ENCODE results near the gene SMAD9.

DNA sequence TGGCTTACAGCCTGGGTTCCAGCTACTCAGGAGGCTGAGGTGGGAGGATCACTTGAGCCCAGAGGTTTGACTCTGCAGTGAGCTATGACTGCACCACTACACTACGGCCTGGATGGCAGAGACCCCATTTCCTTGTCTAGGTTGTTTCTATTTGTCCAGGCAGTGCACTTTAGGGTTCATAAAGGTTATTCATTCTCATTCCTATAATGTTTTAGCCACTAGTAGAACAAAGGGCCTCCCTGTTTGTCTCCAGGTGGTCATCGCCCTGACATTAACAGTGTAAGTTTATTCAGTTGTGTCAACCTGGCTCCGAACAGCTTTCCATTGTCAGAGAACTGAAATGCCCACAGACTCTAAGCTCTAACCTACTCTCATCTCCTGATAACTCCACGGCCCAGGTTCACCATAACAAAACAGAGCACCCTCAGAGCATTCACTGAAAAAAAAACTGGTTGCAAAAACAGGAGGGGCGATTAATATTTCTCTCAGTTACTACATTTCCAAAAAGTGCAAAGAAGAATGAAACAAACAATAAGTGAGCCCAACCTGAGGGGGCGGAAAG lies 37.1 kb downstream of the SMAD9 start:
- TF ChIP-seq CTCF (conservative IDR thresholded peaks at IDR 0.05; ENCODE audit: low read depth, low read length), result no peak
- no peak for TF ChIP-seq EZH2 (IDR thresholded peaks at IDR 0.05; ENCODE audit: low read length, unreplicated experiment)
- no peak for TF ChIP-seq EZH2phosphoT487 (IDR thresholded peaks at IDR 0.05; ENCODE audit: borderline replicate concordance, low read length)
